Measurements from ENCODE around the gene RAB34.

Gene RAB34

GRCh38 chr17:28710861-28711722 lies 6.6 kb downstream of the RAB34 start:
- peak; percentile 81 for DNase-seq

GRCh38 chr17:28707339-28707720 lies 10.3 kb downstream of the RAB34 start:
- no peak for DNase-seq

GRCh38 chr17:28706471-28707338 lies 11.0 kb downstream of the RAB34 start:
- no peak for DNase-seq

GRCh38 chr17:28705728-28706334 lies 11.8 kb downstream of the RAB34 start:
- no peak for DNase-seq

DNA sequence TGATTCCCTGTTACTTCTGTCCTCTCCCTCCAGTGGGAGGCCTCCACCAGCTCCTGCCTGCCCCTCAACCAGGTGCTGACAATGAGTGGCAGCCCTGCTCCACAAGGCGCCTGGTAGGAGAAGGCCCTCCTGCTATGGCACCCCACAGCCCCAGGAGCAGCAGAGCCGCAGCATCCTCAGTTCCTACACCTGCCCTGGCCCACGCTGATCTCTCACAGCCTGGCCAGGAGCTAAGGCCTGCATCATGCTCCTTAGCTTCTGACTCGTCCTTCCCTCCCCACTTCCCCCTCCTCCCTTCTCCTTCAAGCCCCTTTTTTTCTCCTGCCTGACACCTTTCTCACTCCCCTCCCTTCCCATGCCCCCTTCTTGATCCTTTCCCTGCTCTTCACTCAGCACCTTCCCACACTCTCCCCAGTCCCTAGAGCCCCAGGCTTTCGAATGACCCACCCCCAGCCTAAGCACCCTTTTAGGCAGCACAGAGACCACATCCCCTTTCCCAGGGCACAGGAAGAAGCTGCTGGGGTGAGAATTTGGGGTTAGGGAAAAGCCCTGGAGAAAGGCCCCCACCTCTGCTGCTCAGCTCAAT lies 12.5 kb downstream of the RAB34 start:
- DNase-seq: no peak

GRCh38 chr17:28704219-28704858 lies 13.3 kb downstream of the RAB34 start:
- no peak for DNase-seq

DNA sequence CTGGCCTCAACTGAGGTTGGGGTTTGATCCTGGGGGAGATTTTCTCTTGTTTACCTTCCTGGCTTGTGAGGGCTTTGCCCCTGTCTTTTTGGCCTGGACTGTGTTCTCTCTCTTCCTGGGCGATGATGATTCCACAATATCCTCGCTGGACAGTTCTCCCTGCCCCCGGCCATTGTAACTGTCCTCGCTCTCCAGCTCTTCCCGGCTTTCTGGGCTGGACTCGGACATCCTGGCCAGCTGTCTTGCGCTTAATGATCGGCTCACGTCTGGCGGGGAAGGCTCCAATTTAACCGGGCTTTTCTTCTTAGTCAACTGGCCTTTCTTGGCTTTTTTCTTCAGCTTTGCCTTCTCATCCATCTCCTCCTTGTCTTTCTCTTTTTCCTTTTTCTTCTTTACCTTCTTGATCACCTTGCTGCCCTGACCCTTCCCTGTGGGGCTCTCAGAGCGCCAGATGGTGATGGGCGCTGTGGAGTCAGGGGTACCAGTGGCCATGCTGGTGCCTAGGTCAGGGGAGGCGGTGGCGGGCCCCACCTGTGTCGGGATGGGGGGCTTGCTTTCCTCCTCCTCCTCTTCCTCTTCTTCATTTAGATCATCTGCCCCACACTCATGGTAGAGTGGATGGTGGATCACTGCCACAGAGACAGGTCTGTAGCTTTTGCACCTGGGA lies 14.0 kb downstream of the RAB34 start:
- no peak for DNase-seq

DNA sequence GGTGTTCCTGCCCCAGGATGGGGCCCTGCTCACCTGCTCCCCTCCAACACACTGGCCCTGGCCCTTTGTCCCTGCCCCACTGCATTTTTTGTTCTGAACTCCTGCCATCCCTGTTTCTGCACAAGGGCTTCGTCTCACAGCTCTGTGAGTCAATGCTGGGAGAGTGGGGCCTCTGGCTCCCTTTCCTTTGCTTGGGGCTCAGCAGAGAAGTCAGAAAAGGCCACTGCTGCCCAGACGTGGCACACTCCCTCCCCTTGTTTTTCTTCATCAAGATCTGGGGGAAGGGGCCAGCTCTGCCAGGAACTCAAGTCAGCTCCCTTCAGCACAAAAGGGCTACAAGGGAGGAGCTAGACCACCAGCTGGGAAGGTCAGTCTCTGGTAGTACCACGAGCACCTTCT lies 14.9 kb downstream of the RAB34 start:
- DNase-seq: no peak

DNA sequence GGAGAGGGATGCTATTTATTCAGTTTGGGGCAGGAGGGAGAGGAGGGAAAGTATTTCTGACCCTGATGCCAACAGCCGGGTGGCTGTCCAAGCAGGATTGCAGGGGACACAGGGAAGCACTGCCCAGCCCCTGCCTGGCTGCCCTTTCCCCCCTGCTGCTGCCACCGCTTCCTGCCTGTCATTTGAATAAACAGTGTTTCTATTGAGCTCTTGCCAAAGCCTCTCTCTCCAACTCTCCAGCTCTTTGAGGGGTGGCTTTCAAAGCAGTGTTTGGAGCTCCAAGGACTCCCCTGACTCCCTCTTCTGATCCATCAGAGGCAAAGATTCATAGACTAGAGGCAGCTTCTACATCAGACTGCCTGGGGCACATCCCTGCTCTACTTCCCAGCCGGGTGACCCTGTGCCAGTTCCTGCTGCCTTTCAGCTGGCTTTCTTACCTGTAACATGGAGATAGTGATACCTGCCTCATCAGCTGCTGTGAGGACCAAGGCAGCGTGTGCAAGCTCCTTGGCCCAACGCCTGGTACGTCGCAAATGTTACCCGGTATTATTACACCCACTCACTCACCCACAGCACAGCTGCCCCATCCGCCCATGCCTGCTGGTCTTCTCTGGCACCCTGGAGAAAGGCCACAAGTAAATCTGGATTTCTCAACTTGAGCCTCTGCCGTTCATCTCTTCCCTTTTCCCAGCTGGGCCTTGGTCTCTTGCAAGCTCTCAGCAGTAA lies 15.5 kb downstream of the RAB34 start:
- DNase-seq: no peak

- no peak for DNase-seq
These were observed 16.7 kb downstream of the RAB34 start for GRCh38 chr17:28700830-28701492.

DNA sequence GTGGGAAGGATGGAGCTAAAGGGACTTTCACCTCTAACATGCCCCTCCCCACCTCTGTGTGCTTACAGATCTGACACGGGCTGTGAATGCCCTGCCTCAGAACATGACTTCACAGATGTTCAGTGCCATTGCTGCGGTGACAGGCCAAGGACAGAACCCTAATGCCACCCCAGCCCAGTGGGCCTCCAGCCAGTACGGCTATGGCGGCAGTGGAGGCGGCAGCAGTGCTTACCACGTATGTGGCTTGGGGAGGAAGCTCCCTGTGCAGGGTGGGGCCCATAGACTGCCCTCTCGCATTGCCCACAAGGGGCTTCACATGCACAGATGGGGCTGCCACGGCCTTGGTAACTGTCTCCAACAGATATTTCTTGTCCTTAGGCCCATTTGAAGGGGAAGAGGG lies 17.4 kb downstream of the RAB34 start:
- DNase-seq: no peak

DNA sequence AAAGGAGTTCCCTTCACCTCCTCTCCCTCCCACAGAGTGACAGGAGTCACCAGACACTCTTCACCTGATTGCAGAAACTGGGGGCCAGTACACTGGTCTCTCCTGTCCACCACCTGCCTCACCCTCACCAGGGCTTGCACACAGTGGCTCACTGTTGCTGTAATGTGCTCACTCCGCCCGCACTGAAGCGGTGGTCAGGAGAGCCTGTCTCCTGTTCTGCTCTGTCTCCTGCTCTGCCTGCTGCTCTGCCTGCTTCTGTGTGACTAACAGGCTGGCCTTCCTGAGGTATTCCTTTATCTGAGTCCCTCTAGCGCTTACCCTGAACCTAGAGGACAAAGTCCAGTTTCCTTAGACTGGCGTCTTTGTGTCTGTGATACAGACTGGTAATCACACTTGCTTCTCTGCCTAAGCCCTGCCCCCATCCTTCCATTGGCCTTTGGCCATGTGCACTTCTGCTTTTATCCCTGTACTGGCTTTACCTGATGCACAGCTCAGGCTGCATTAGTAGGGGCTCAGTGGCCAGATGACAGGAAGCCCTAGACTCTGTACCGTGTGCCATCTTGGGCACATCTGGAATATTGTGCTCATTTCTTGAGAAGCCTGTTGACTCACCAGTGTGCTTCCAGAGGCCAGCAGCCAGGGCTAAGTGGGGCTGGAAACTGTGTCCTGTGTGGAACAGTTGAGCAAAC lies 19.3 kb downstream of the RAB34 start:
- no peak for DNase-seq

- DNase-seq: no peak
These were observed 23.8 kb downstream of the RAB34 start for GRCh38 chr17:28693869-28694268.

- no peak for DNase-seq
These were observed 28.7 kb downstream of the RAB34 start for GRCh38 chr17:28689011-28689410.

GRCh38 chr17:28688481-28688880 lies 29.2 kb downstream of the RAB34 start:
- no peak for DNase-seq

GRCh38 chr17:28686296-28686695 lies 31.4 kb downstream of the RAB34 start:
- no peak for DNase-seq

GRCh38 chr17:28685366-28685765 lies 32.3 kb downstream of the RAB34 start:
- DNase-seq: no peak

DNA sequence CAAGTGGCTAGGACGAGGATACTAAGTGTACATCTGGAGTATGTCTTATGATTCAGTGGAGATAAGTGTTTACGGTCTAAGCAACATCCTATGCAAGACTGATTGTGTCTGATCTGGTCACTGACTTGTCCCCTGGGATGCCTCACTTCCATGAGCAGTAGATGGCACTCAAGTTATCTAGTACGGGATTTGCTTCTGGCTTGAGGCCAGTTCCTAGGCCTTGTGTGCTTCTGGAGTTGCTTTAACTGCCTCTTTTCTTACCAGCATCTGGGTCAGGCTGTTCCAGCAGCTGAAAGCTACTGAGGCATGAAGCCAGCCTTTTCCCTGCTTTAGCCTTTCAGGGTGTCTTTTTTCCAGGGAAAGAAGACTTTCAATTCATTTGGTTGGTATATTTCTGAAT lies 32.7 kb downstream of the RAB34 start:
- no peak for DNase-seq

- DNase-seq: no peak
These were observed 35.0 kb downstream of the RAB34 start for GRCh38 chr17:28682655-28683054.

DNA sequence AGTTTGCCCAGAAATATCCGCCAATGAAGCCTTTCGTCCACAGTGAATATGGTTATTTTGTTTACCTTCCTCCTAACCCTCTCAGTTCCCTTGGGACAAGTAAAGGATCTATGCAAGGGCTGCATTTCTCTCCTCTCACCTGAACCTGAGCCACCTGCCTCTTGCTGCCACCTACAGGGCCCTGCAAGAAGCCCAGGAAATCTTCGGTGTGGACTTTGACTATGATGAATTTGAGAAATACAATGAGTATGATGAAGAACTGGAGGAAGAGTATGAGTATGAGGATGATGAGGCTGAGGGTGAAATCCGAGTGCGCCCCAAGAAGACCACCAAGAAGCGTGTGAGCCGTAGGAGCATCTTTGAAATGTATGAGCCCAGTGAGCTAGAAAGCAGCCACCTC lies 41.7 kb downstream of the RAB34 start:
- no peak for DNase-seq

Data from activated gamma-delta T cell treated with Interleukin-2 at 50 U/mL for 16 hours (primary cell).